HG03139 (cell line): Measurements from ENCODE around the gene GRWD1.

Experiments
- ATAC-seq: cut with Tn5 transposase; IDR thresholded peaks from one replicate; pipeline ENCODE4 v1.9.1; 2021; ENCODE audit not compliant: unreplicated experiment

The GRWD1 gene

GRCh38 chr19:48496959-48497727 lies 51.4 kb downstream of the GRWD1 start:
- ATAC-seq, result no peak

- no peak for ATAC-seq
Observed at GRCh38 chr19:48497728-48498594, 52.2 kb downstream of the GRWD1 start.

GRCh38 chr19:48498595-48499311 lies 53.0 kb downstream of the GRWD1 start:
- ATAC-seq, result no peak

- ATAC-seq, result no peak
Observed at GRCh38 chr19:48499316-48500090, 53.7 kb downstream of the GRWD1 start.

DNA sequence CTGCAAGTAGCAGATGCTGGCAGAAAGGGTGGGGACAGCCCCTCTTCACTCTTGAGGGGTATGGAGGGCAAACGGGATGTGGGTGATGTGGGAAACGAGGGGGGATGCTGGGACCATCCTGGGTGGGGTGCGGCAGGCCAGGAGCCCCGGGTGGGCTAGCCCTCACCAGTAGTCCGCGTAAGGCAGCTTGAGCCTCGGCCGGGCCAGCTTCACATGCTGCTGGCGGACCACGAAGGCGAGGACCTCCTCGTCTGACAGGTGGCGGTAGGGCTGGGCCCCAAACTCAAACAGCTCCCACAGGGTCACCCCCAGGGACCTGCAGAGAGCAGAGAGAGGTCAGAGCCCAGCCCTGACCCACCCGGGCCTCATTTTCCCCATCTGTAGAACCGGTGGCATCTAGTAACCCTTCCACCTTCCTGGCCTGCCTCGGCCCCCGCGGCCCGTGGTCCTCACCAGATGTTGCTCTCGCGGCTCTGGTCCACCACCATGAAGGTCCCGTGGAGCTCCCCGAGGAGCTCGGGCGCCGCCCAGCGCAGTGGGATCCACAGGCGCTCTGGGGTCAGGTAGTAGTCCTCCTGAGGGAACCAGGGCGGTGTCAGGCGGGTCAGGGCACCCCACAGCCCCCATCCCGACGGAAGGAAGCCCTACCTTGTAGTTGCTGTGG lies 55.2 kb downstream of the GRWD1 start:
- ATAC-seq, result no peak

- no peak for ATAC-seq
Observed at GRCh38 chr19:48501494-48502349, 55.9 kb downstream of the GRWD1 start.

DNA sequence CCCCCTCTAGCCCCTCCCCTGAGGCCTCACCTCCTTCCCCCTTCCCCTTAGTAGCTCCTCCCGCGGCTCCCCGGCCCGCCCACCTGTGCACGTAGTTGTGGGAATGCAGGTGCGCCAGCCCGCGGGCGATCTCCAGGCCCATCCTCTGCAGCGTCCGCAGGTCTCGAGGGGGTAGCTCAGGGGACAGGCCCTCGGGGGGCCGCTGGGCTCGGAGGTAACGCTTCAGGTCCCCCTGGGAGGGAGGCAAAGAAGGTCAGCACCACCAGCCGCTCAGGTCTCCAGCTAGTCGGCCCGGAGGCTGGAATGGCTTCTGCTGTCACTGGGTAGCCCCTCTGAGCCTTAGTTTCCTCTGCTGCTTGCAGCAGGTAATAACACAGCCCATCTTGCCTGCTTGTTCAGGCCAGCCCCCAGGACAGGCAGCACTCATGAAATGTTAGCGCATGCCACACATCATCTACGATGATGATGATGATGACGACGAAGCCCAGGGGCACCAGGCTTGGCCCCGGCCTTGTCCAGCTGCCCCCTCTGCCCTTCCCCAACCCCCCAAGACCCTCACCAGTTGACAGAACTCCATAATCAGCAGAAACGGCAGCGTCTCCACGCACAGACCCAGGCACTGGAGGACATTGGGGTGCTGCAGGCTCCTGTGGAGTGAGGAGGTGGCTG lies 56.7 kb downstream of the GRWD1 start:
- no peak for ATAC-seq

DNA sequence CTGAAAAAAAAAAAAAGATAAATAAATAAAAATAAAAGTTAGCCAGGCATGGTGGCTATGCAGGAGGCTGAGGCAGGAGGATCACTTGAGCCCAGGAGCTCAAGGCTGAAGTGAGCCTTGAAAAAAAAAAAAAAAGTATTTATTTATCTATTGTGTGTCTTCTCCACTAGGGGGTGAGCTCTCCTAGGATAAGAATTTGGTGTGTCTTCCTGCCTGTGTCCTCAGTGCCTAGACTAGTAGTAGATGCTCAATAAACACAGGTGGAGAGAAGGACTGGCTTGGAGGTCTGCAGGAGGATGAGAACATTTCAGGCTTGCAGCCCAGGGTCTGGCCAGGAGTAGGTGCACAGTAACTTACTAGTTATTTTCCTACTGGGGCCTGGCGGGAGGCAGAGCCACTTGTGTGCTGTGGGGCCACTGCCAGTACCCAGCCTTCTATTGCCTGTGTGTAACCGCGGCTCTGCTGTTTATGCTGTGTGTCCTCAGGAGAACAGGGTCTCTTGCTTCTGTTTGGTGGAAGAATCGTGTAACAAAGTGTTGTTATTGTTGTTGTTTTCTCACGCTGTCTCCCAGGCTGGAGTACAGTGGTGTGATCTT lies 60.5 kb downstream of the GRWD1 start:
- ATAC-seq, result no peak
